Keratinocyte (primary cell): ENCODE data around the gene OSBPL8. TPM values are rescaled to one million over a fixed set of nuclear protein-coding genes. Genes with fewer than 3 reads are reported as not detected.

ENCODE experiments used
- DNase-seq: peaks from one replicate; pipeline ENCODE4 v3.0.0-alpha.2; 2011; ENCODE audit warnings: low read depth, missing footprints, low spot score
- FAIRE-seq: peaks from 2 replicates; lab custom pipeline; 2011; peaks lifted over from hg19 to GRCh38; lab: Jason Lieb, UNC
- H2AFZ ChIP-seq: 2 replicates; pipeline ENCODE4 v1.6.0; 2012; ENCODE audit warnings: low read length, control low read depth, inconsistent platforms; ENCODE audit not compliant: control insufficient read depth
- H3K27ac ChIP-seq: 2 replicates; pipeline ENCODE4 v1.5.1; 2011; ENCODE audit warnings: low read length; ENCODE audit not compliant: control insufficient read depth, insufficient read depth
- H3K27me3 ChIP-seq: 3 replicates; pipeline ENCODE4 v1.6.0; 2011; ENCODE audit warnings: low read length; ENCODE audit not compliant: control insufficient read depth, insufficient read depth; ENCODE audit errors: extremely low read depth
- H3K36me3 ChIP-seq, 2 experiments: 2 replicates in 1 of 2; 3 replicates in 1 of 2; pipeline ENCODE4 v1.5.1; 2011; ENCODE audit warnings: low read length in 2 of 2, mild to moderate bottlenecking in 1 of 2; ENCODE audit not compliant: control insufficient read depth in 2 of 2, insufficient read depth in 2 of 2; ENCODE audit errors: extremely low read depth in 1 of 2
- H3K4me1 ChIP-seq: 3 replicates; pipeline ENCODE4 v1.5.1; 2011; ENCODE audit warnings: low read length; ENCODE audit not compliant: control insufficient read depth, insufficient read depth; ENCODE audit errors: extremely low read depth
- H3K4me2 ChIP-seq: 3 replicates; pipeline ENCODE4 v1.6.0; 2011; ENCODE audit warnings: low read depth, low read length; ENCODE audit not compliant: control insufficient read depth, insufficient read depth; ENCODE audit errors: extremely low read depth
- H3K4me3 ChIP-seq, 3 experiments: fragments of 200-600 bp in 1 of 3; sonication (generic) in 1 of 3; 2 replicates in 2 of 3; 3 replicates in 1 of 3; pipeline ENCODE4 v1.5.1; 2011 to 2016; ENCODE audit warnings: low read length in 3 of 3, mild to moderate bottlenecking in 3 of 3, control low read depth in 2 of 3, inconsistent platforms in 1 of 3, low read depth in 1 of 3, mixed read lengths in 1 of 3, mixed run types in 1 of 3, moderate library complexity in 1 of 3; ENCODE audit not compliant: control insufficient read depth in 2 of 3, insufficient read depth in 2 of 3; ENCODE audit errors: extremely low read depth in 1 of 3
- H3K79me2 ChIP-seq: 2 replicates; pipeline ENCODE4 v1.6.0; 2012; ENCODE audit warnings: low read length; ENCODE audit not compliant: control insufficient read depth, insufficient read depth
- H3K9ac ChIP-seq: 3 replicates; pipeline ENCODE4 v1.6.0; 2011; ENCODE audit warnings: low read length; ENCODE audit not compliant: control insufficient read depth, insufficient read depth; ENCODE audit errors: extremely low read depth
- H3K9me1 ChIP-seq: 3 replicates; pipeline ENCODE4 v1.6.0; 2011; ENCODE audit warnings: low read length; ENCODE audit not compliant: control insufficient read depth, insufficient read depth; ENCODE audit errors: extremely low read depth
- H3K9me3 ChIP-seq: 2 replicates; pipeline ENCODE4 v1.5.1; 2012; ENCODE audit warnings: low read depth, low read length; ENCODE audit not compliant: control insufficient read depth
- H4K20me1 ChIP-seq: 3 replicates; pipeline ENCODE4 v1.6.0; 2011; ENCODE audit warnings: low read length; ENCODE audit not compliant: control insufficient read depth, insufficient read depth; ENCODE audit errors: extremely low read depth
- EZH2 ChIP-seq: IDR thresholded peaks from one replicate; pipeline ENCODE4 v1.6.1; 2012; ENCODE audit warnings: inconsistent platforms, mild to moderate bottlenecking, low read length, moderate library complexity
- dilution Hi-C: fragments of 300-500 bp; cut with MboI; formaldehyde crosslinking; loops from one replicate; pipeline ENCODE4 v1.7.0; 2020; ENCODE audit warnings: low sequenced_read_pairs; ENCODE audit not compliant: extremely low pct_ligation_motif_present
- polyA plus RNA-seq, 5 experiments: library from polyadenylated mRNA; depleted of rRNA in 3 of 5; stranded (reverse) in 3 of 5; stranded (forward) in 1 of 5; unstranded in 1 of 5; fragments of >200 nt; gene quantifications; 1 replicate in 1 of 5; 2 replicates in 3 of 5; 3 replicates in 1 of 5; pipeline versions ENCODE4 v1.2.1 to v1.2.3, GENCODE V29; 2011 to 2012; ENCODE audit warnings: missing spikeins in 2 of 5, low read depth in 1 of 5, low replicate concordance in 1 of 5
- TF ChIP-seq, protein P1 (sequence below), 3 experiments: IDR thresholded peaks in 1 of 3; conservative IDR thresholded peaks in 1 of 3; optimal IDR thresholded peaks in 1 of 3; 2 replicates in 2 of 3; 3 replicates in 1 of 3; pipeline versions ENCODE3 to v1.5.1; 2011; ENCODE audit warnings: low read length in 3 of 3, mild to moderate bottlenecking in 3 of 3, moderate library complexity in 2 of 3, control low read depth in 1 of 3, inconsistent platforms in 1 of 3; ENCODE audit not compliant: insufficient read depth in 2 of 3; ENCODE audit errors: extremely low read depth in 1 of 3

The OSBPL8 gene
- polyA plus RNA-seq, 1 donor (not counting 4 experiments of a cell fraction or from before 2014, with no cell fraction given): 33.7 TPM

DNA sequence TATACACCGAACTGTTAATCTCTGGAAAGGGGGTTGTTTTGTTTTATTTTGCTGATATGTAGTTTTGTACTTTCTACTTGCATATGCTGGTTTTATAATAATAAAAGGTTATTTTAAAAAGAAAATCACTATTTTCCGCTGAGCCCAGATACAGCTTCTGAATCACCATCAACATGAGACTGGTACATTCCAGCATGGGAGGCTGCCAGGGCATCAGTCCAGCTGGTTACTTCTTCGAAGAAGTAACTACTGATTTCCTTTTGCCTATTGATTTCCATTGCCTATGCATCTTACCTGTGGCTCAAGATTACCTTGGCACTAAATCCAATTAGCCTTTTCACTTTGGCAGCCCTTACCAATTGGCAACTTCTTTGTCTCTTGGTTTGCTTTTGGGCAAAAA is 11.7 kb upstream of the OSBPL8 start:
- peak; percentile 13 for FAIRE-seq

DNA sequence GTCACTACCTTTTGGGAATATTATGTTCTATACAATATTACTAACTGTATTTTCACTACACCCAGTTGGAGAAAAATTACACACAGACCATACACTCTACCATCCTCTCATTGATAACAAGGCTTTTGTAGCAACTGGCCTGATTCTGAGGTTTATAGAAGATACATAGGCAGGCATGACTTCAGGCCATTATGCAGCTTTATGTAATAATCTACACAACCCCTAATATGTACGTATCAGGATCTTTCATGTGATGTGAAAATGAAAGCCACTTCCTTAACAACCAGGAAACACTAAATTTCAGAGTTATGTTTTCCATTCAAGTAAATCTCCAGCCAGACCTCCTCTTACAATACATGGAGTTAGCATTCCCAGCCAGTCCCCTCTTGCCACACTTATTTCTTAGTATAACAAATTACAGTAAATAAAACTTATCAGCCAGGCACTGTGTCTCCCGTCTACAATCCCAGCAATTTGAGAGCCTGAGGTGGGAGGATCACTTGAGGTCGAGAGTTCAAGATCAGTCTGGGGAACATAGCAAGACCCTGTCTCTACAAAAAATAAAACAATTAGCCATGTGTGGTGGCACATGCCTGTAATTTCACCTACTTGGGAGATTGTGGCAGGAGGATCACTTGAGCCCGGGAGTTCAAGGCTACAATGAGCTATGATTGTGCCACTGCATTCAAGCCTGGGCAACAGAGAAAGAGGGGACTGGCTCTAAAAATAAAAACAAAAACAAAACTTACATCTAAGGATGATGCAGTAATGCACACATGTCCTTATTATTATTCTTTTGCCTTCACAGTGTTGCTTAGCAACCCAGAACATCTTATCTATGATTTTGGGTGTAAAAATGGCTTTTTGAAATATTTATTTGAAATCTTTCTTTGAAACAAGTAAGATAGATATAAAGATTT is 10.4 kb upstream of the OSBPL8 start:
- no peaks in the 10 kb centered on the region for H3K36me3 ChIP-seq
- H3K9me1 ChIP-seq: no peaks in the 10 kb centered on the region
- no peaks in the 10 kb centered on the region for H3K9me3 ChIP-seq
- peak overlapping the region; percentile 17 for H2AFZ ChIP-seq
- TF ChIP-seq, protein P1, sequence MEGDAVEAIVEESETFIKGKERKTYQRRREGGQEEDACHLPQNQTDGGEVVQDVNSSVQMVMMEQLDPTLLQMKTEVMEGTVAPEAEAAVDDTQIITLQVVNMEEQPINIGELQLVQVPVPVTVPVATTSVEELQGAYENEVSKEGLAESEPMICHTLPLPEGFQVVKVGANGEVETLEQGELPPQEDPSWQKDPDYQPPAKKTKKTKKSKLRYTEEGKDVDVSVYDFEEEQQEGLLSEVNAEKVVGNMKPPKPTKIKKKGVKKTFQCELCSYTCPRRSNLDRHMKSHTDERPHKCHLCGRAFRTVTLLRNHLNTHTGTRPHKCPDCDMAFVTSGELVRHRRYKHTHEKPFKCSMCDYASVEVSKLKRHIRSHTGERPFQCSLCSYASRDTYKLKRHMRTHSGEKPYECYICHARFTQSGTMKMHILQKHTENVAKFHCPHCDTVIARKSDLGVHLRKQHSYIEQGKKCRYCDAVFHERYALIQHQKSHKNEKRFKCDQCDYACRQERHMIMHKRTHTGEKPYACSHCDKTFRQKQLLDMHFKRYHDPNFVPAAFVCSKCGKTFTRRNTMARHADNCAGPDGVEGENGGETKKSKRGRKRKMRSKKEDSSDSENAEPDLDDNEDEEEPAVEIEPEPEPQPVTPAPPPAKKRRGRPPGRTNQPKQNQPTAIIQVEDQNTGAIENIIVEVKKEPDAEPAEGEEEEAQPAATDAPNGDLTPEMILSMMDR (optimal IDR thresholded peaks at IDR 0.05 in 1 of 3, IDR thresholded peaks at IDR 0.05 in 1 of 3, conservative IDR thresholded peaks at IDR 0.05 in 1 of 3; ENCODE audit: extremely low read depth in 1 of 3, insufficient read depth in 2 of 3, low read length in 3 of 3): no peak
- no peak for TF ChIP-seq EZH2
- no peak overlapping the region for H3K4me2 ChIP-seq
- no peaks in the 10 kb centered on the region for H3K79me2 ChIP-seq
- no peaks in the 10 kb centered on the region for H4K20me1 ChIP-seq
- H3K4me3 ChIP-seq: no peak overlapping the region
- DNase-seq: no peak
- FAIRE-seq: no peak
- H3K27ac ChIP-seq: no peak overlapping the region
- no peaks in the 10 kb centered on the region for H3K4me1 ChIP-seq
- dilution Hi-C loops: no loop called here
- H3K27me3 ChIP-seq: no peaks in the 10 kb centered on the region
- no peak overlapping the region for H3K9ac ChIP-seq

More for the DNA sequence above, 11.7 kb upstream of the OSBPL8 start:
- DNase-seq: no peak
- Histone ChIP-seq H3K4me1 (no peaks in the 10 kb centered on the region), H3K9me3 (no peaks in the 10 kb centered on the region), H3K9me1 (no peaks in the 10 kb centered on the region), H3K4me2 (no peak overlapping the region), H3K79me2 (no peaks in the 10 kb centered on the region), H3K27ac (no peak overlapping the region), H3K4me3 (no peak overlapping the region), H4K20me1 (no peaks in the 10 kb centered on the region), H2AFZ (no peak overlapping the region), H3K36me3 (no peaks in the 10 kb centered on the region), H3K9ac (no peak overlapping the region), H3K27me3 (no peaks in the 10 kb centered on the region)
- TF ChIP-seq, protein P1 (optimal IDR thresholded peaks at IDR 0.05 in 1 of 3, IDR thresholded peaks at IDR 0.05 in 1 of 3, conservative IDR thresholded peaks at IDR 0.05 in 1 of 3; ENCODE audit: extremely low read depth in 1 of 3, insufficient read depth in 2 of 3, low read length in 3 of 3): no peak
- no peak for TF ChIP-seq EZH2
- dilution Hi-C loops: no loop called here
